GM18519 (cell line): ENCODE results near the gene RIMS1.

Experiments
- ATAC-seq: cut with Tn5 transposase; IDR thresholded peaks from one replicate; pipeline ENCODE4 v1.9.1; 2021; ENCODE audit warnings: mild to moderate bottlenecking, moderate library complexity; ENCODE audit not compliant: unreplicated experiment, low FRiP score

RIMS1 gene

GRCh38 chr6:72080260-72080941 is 194.1 kb downstream of the RIMS1 start:
- ATAC-seq = no peak

DNA sequence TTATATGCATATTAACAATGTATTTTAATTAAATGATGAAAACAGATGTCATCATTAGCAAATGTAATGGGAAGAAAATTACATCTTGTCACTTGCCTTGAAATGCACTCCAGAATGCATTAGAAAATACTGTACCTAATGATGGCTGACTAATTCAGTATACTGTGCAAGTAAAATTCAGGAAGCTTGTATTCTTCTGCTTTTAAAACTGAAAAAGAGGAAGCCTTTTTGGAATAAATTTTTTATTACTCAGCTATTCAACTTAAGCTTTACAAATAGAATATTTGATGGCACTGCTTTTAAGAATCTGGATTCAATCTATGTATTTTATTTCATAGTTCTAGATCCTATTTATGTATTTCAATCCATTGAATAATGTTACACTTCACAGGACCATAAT is 195.5 kb downstream of the RIMS1 start:
- no peak for ATAC-seq

GRCh38 chr6:72083976-72084375 is 197.6 kb downstream of the RIMS1 start:
- ATAC-seq = no peak

GRCh38 chr6:72084992-72085569 is 198.7 kb downstream of the RIMS1 start:
- no peak for ATAC-seq

- no peak for ATAC-seq
Observed at GRCh38 chr6:72094506-72094905, 208.2 kb downstream of the RIMS1 start.

GRCh38 chr6:72102561-72102960 is 216.2 kb downstream of the RIMS1 start:
- no peak for ATAC-seq

GRCh38 chr6:72111611-72112010 is 225.3 kb downstream of the RIMS1 start:
- ATAC-seq = no peak

DNA sequence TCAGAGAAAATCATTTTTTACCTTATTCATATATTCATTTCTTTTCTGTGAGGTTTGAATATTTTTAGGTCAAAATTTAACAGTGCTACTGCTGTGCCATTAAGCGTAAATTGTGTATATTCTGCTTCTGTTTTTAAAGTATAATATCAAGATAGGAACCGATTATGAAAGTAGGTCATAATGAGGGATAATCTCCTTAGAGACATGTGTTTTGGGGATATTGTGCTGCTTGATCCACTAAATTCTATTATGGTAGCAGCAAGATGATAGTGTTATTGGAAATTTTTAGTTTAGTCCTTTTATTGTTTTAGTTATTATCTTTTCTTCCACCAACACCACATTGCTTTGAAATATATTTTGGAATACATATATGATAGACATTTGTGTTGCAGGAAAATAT is 244.0 kb downstream of the RIMS1 start:
- ATAC-seq = no peak

- peak; percentile 45 for ATAC-seq
Observed at GRCh38 chr6:72132427-72132826, 246.1 kb downstream of the RIMS1 start.

GRCh38 chr6:72132851-72133250 is 246.5 kb downstream of the RIMS1 start:
- no peak for ATAC-seq

- ATAC-seq = no peak
Observed at GRCh38 chr6:72133324-72133723, 247.0 kb downstream of the RIMS1 start.

- no peak for ATAC-seq
Observed at GRCh38 chr6:72140795-72141194, 254.4 kb downstream of the RIMS1 start.

DNA sequence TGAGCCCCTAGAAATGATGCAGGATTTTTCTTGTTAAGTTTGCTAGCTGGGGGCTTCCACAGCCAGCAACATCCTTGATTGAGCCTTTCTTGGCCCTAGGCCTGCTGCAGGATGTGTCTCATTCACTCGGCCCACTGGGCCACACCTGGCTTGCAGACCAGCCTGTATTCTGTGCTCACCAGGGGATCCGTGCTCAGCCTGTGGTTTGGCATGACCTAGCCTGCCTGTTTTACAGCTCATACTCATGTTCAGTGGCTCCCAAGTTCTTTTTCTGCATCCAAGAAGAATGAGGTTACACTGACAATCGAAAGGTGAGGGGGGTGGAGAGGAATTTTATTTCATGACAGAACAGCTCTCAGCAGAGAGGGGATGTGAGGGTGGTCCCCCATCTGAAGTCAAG is 263.4 kb downstream of the RIMS1 start:
- ATAC-seq = no peak

DNA sequence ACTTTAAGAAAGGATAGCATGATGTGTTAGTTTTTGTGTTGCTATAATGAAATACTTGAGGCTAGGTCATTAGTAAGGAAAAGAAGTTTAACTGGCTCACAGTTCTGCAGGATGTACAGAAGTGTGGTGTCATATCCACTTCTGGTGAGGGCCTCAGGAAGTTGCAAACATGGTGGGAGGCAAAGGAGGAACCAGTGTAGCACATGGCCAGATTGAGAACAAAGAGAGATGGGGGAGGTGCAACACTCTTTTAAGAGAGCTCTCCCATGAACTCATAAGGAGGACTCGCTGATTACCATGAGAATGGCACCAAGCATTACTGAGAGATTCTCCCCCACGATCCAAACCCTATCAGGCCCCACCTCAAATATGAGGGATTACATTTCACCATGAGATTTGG is 265.4 kb downstream of the RIMS1 start:
- no peak for ATAC-seq

GRCh38 chr6:72175916-72176315 is 289.6 kb downstream of the RIMS1 start:
- ATAC-seq = no peak

GRCh38 chr6:72182337-72183246 is 296.2 kb downstream of the RIMS1 start:
- ATAC-seq = peak; percentile 89

GRCh38 chr6:72203983-72204382 is 317.6 kb downstream of the RIMS1 start:
- no peak for ATAC-seq

DNA sequence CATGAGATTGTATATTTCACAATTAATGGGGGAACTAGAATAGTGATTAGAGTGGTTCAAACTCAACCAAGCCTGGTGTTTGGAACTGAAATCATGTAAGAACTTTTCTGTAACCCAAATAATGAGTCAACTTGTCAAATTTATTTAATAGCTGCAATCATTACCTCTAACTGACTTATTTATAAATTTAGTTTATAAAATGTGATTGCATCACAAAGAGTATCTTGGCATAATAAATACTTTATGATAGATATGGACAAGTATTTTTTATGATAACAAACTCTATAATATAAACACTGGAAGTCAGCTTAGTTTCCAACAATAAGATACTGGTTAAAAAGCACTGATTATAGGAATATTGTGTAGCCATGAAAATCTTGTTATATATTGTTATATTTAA is 319.1 kb downstream of the RIMS1 start:
- no peak for ATAC-seq

DNA sequence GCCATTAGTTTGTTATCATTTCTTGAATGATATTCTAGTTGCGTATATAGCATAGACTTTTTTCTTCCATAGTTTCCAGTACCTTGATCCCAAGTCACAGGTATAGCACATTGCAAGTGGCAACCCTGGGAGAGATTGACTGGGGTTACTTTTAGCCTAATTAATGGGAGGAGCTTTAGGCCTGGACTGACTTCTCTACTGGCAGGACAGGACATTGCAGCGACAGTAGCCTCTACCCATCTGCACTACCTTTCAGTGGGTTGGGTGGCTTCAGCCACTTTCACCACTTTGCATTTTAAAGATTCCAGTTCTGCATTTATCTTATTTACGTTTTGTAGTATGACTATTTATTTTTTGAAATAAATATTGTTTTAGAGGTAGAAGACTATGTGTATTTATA is 320.3 kb downstream of the RIMS1 start:
- no peak for ATAC-seq

DNA sequence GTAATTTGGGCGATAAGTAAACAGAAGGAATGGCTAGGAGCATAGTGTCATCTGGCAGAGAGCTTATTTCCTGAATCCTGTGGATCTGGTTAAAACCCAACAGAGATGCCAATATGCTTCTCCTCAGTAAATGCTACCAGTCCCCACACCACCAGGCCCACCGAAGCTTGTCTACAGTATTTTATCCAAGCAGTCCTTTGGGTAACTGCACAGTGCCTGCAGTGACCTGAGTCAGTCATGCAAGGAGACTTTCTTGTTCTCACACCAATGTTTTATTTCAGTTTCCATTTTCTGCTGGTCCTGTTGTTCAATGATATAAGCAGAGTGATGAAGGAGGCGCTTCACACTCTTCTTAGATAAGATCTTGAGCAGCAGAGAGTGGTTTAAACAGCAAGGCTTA is 326.3 kb downstream of the RIMS1 start:
- ATAC-seq = no peak

- no peak for ATAC-seq
Observed at GRCh38 chr6:72213654-72214053, 327.3 kb downstream of the RIMS1 start.
